Esophagus (tissue), 2 donors: Measurements from ENCODE around the gene MKLN1. TPM values are rescaled to one million over a fixed set of nuclear protein-coding genes. Genes with fewer than 3 reads are reported as not detected.

Experiments
- H3K27ac ChIP-seq, 2 donors: one replicate each; pipeline ENCODE4 v1.5.1; 2013; ENCODE audit warnings: low read depth in 2 of 2, mild to moderate bottlenecking in 2 of 2, inconsistent platforms in 1 of 2, low read length in 1 of 2, moderate library complexity in 1 of 2
- H3K27me3 ChIP-seq, 2 donors: one replicate each; pipeline ENCODE4 v1.6.1; 2013; ENCODE audit warnings: low read length in 2 of 2, control low read depth in 1 of 2, mild to moderate bottlenecking in 1 of 2; ENCODE audit not compliant: insufficient read depth in 2 of 2, control insufficient read depth in 1 of 2
- H3K36me3 ChIP-seq, 2 donors: one replicate each; pipeline ENCODE4 v1.6.1; 2013; ENCODE audit warnings: low read length in 1 of 2; ENCODE audit not compliant: control insufficient read depth in 2 of 2, insufficient read depth in 2 of 2
- H3K4me1 ChIP-seq, 2 donors: one replicate each; pipeline ENCODE4 v1.6.1; 2013; ENCODE audit warnings: low read length in 1 of 2; ENCODE audit not compliant: control insufficient read depth in 2 of 2, insufficient read depth in 2 of 2
- H3K4me3 ChIP-seq, 2 donors: one replicate each; pipeline ENCODE4 v1.5.1; 2013; ENCODE audit warnings: low read length in 2 of 2, mild to moderate bottlenecking in 2 of 2, low read depth in 1 of 2, moderate library complexity in 1 of 2
- H3K9me3 ChIP-seq, 2 donors: one replicate each; pipeline ENCODE4 v1.6.1; 2013; ENCODE audit warnings: mild to moderate bottlenecking in 2 of 2, low read depth in 1 of 2, low read length in 1 of 2, moderate library complexity in 1 of 2; ENCODE audit not compliant: control insufficient read depth in 2 of 2, insufficient read depth in 1 of 2
- WGBS, 2 donors: extraction: QIAGEN DNeasy Blood & Tissue Kit; methylation state at CpG; one replicate each; pipeline ENCODE4 v1.1.7; 2013; 5-methylcytosine and 5-hydroxymethylcytosine counted together
- polyA plus RNA-seq, 2 donors: library from polyadenylated mRNA; stranded (reverse); fragments of 200-250 nt; gene quantifications; one replicate each; pipeline ENCODE4 v1.2.3, GENCODE V29; 2013
- donor health status: healthy with polysubstance abuse.
- donor health status: Bipolar disorder and iron deficiency.

Gene MKLN1
- polyA plus RNA-seq, 2 donors = 8.4 to 9.3 TPM

DNA sequence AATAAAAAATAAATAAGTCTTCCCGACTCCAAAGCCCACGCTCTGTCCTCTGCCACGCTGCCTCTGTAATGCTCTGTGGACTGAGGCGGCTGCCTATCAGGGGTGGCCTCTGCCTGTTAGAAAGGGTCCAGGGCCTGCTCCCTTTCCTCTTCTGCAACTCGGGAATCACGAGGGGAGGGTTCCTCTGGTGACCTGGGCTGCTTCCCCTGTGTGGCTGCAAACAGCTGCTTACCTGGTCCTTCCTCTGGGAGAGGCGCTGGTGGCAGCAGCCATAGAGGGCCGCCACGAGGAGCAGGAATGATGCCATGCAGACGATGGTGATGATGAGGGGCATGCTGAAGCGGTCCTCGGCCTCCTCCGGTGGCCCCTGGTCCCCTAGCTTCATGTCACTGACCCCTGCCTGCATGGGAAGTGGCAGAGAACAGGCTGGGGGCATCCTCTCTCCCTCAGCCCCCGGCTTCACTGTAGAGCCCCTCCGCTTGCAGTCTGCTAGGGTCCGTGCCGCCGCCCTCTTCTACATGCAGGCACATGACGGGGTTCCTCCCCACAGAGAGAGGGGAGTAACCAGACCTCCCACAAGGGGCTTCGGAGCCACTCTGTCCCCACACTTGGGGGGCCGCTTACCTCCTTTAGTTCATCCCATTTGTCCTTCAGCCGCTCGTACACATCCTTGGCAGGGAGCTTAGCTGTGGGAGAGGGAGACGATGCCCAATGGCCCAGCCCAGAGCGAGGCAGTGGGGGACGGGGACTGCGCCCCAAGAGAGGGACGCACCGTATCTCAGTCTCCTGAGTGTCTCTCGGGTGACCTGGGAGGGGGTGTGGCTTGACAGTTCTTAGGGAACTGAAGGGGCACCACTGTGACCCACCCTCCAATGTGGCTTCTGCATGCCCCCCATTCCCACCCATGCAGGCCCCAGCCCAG, 178.2 kb downstream of the MKLN1 start:
- H3K27ac ChIP-seq = no peak overlapping the region
- H3K9me3 ChIP-seq = no peaks in the 10 kb centered on the region
- H3K27me3 ChIP-seq = no peaks in the 10 kb centered on the region
- no peak overlapping the region for H3K4me3 ChIP-seq
- no peaks in the 10 kb centered on the region for H3K36me3 ChIP-seq
- no peaks in the 10 kb centered on the region for H3K4me1 ChIP-seq
- WGBS, 2 donors = 86 to 88% methylated on average over 30 of the region's 30 CpGs

DNA sequence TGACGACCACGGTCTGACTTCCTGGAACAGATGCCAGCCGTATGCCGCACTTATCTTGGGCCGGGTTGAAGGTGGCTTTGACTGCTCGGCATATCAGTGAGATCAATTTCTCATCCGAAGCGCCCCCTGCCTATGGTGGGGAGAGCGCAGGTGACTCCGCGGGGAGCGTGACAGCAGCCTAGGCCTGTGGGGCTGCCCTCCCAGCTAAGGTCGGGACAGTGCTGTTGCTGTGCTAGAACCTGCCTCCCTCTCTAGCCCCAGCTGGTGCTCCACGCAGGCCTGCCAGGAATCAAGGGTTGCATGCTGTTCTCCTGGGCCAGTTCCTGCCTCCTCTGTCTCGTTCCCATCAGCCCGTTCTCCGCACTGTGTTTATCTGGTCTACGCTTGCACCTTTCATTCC, 178.9 kb downstream of the MKLN1 start:
- no peaks in the 10 kb centered on the region for H3K4me1 ChIP-seq
- no peak overlapping the region for H3K27ac ChIP-seq
- no peaks in the 10 kb centered on the region for H3K9me3 ChIP-seq
- no peak overlapping the region for H3K4me3 ChIP-seq
- WGBS, 2 donors = 71 to 79% methylated on average over 18 of the region's 18 CpGs
- H3K36me3 ChIP-seq = no peaks in the 10 kb centered on the region
- no peaks in the 10 kb centered on the region for H3K27me3 ChIP-seq

DNA sequence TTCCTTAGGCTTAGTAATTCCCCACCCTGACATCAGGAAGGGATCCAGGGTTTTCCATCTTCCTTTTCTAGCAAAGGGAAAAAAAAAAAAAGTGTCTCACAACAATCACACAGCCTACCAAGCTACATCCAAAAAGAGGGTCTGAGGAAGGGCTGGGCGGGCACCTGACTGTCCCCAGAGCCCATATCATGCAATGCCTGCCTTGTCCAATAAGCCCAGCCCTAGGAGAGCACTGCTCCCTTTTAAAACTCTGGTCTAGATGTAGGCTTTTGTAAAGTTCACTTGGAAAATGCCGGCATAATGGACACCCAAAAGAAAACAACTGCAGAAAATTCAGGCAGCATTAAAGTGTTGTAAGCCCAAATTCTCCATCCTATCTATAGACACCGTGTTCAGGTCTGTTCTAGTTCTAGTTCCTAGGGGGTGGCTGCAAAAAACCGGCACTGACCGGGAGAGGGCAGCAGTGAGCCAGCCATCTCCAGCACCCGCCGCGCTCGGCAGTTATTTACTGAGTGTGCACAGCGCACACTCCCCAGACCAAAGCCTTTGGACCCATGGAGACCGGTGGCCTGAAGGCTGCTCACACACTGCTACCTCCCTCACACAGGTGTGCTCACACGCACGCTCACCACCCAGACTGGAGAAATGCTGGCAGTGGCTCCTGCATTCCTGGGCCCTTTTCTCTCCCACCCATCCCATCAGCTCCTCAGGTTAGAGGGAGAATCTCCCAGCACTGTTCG, 180.1 kb downstream of the MKLN1 start:
- WGBS, 2 donors = 16 to 17% methylated on average over 14 of the region's 14 CpGs
- Histone ChIP-seq H3K4me3 (no peak overlapping the region), H3K27me3 (no peaks in the 10 kb centered on the region), H3K4me1 (no peaks in the 10 kb centered on the region), H3K9me3 (no peaks in the 10 kb centered on the region), H3K36me3 (no peaks in the 10 kb centered on the region), H3K27ac (no peak overlapping the region)

DNA sequence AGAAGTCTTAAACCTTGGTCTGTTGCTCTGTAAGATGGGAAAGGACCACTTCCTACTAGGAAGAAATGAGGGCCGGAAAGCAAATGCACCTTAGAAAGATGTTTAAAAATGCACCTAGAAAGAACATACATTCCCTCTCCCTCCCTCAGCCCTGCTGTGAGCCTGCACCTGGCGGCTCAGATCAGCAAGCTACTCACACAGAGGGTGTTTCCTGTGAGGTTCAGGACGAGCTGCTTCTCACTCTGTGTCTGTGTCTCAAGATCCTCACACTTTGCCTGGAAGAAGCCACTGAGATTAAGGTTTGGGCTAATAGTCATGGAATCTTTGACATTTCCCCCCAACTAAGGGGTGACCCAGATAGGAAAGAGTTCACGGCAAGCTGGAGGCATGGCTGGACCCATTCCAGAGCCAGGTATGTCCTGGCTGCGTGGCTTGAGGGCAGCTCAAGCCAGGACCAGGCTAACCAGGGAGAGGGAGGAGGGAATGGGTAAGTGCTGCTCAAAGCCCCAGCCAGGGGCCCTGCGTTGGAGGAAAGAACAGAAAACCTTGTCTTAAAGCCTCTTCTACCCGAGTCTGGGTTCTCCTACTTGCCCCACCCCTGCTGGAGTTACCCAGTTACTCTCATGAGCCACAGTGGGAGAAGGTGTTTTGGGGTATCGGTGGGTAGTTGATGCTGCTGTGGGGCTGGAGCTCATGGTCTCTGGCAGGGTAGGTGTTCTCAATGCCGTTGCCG, 181.2 kb downstream of the MKLN1 start:
- H3K36me3 ChIP-seq = no peaks in the 10 kb centered on the region
- no peak overlapping the region for H3K4me3 ChIP-seq
- peaks cover 0 to 2% of the 10 kb centered on the region in 2 donors for H3K4me1 ChIP-seq
- WGBS, 2 donors = 64 to 75% methylated on average over 10 of the region's 10 CpGs
- H3K27me3 ChIP-seq = no peaks in the 10 kb centered on the region
- no peak overlapping the region for H3K27ac ChIP-seq
- H3K9me3 ChIP-seq = no peaks in the 10 kb centered on the region

DNA sequence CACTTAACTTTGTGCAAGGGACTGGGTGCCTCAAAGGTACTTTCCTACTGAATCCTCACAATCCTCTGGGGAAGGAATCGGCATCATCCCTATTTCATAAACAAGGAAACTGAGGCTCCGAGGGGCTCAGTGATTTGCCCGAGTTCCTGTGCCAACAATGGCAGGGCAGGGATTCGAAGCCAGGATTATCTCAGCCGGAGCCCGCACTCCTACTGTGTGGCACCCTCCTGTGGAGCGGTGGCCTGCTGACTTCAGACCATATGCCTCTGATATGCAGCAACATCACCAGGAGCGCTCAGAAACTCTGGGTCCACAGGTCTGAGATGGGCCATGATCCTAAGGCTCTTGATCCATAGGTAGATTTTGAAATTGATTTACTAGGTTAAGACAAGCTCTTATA, 182.1 kb downstream of the MKLN1 start:
- Histone ChIP-seq H3K4me3 (no peak overlapping the region), H3K27me3 (no peaks in the 10 kb centered on the region), H3K9me3 (no peaks in the 10 kb centered on the region), H3K27ac (no peak overlapping the region), H3K36me3 (no peaks in the 10 kb centered on the region), H3K4me1 (peaks cover 0 to 2% of the 10 kb centered on the region in 2 donors)
- 92 to 96% methylated on average over 8 of the region's 8 CpGs for WGBS, 2 donors

DNA sequence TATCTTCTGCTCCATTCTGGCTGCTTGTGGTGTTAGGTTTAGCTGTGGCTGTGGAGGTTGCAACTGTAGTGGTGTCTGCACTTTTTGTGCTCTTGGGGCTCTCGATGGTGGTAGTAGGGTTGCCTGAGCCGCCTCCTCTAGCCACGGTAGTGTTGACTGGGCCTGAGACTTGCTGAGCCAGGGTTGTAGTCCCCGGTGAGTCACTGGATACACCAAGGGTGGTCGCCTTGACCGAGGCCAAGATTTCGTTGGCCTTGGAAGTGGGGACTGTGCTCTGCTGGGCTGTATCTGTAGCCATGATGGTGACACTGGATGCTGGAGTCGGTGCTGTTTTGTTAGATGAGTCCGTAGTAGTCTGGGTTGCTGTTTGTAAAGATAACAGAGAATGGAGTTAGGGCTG, 183.4 kb downstream of the MKLN1 start:
- Histone ChIP-seq H3K4me3 (no peak overlapping the region), H3K27me3 (no peaks in the 10 kb centered on the region), H3K9me3 (no peaks in the 10 kb centered on the region), H3K36me3 (no peaks in the 10 kb centered on the region), H3K4me1 (peaks cover 0 to 2% of the 10 kb centered on the region in 2 donors), H3K27ac (no peak overlapping the region)
- 78 to 80% methylated on average over 9 of the region's 9 CpGs for WGBS, 2 donors

DNA sequence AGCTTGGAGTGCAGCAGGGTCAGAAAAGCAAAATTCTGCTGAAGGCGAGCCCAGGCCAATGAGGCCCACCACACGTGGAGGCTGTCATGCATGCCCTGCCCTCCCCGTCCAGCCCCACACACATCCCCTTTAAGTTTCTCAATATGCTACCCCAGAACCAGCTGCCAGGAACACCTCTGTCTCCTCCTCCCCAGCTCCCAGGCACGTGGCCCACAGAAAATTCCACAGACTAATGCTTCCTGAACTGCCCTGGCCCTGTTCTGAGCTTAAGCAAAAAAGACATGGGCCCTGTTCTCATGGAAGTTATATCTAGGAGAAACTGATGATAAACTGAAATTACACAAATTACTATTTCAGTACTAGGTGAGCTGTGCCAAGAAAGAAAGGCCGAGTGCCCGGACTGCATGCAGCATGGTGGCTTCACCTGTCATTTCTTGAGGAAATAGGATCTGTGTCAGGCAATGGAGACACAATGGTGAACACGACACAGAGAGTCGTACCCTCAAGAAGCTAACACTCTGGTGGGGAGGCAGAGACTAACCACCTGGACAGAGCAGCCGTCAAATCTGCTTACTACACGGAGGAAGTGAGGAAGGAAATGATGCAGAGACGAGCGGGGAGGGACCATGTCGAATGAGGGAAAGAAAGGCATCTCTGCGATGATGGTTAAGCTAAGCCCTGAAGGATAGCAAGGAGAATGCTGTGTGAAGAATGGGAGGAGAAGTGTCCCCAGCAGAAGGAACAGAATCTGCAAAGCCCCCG, 184.3 kb downstream of the MKLN1 start:
- Histone ChIP-seq H3K27ac (no peak overlapping the region), H3K36me3 (no peaks in the 10 kb centered on the region), H3K4me3 (no peak overlapping the region), H3K27me3 (no peaks in the 10 kb centered on the region), H3K9me3 (no peaks in the 10 kb centered on the region), H3K4me1 (peaks cover 0 to 2% of the 10 kb centered on the region in 2 donors)
- 74 to 77% methylated on average over 15 of the region's 15 CpGs for WGBS, 2 donors

DNA sequence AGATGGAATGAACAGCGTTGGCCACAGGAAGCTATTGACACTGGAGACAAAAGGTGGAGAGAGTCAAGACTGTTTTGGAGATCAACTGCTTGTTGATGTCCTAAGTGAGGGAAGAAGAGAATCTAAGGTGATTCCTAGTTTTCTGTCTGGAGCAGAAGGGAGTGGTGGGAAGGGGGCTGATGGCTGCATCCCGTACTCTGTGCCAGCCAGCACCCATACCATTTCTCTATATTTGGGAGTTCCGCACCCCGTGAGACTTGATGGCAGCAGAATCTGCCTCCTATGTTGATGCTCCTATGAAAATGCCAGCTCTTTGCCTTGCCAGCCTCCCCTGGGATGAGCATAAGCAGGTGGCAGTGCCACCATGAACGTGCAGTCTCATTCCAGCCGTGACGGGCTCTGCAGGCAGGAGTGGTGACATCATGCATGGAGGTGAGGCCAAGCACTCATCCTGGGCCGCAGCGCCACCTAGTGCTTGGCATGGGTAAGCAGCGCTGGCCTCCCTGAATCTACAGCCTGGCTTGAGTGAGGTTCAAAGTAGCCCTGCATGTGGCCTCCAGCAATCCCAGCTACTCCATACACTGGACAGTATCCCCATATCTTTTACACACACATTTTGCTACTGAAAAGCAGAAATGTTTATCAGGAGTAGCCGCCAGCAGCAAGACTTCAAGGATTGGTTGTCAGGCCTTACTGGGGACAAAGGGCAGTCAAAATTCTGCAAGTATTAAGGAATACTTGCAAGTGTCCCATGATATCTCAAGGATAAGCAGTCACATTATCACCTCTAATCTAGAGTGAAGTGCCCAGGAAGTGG, 185.8 kb downstream of the MKLN1 start:
- Histone ChIP-seq H3K27ac (no peak overlapping the region), H3K4me3 (no peak overlapping the region), H3K4me1 (peaks cover 0 to 2% of the 10 kb centered on the region in 2 donors), H3K27me3 (no peaks in the 10 kb centered on the region), H3K9me3 (no peaks in the 10 kb centered on the region), H3K36me3 (no peaks in the 10 kb centered on the region)
- 39 to 41% methylated on average over 11 of the region's 11 CpGs for WGBS, 2 donors
